NCI-H2029 (cell line): ENCODE data around the gene FGF6.

Experiments used
- DNase-seq: peaks from one replicate; lab custom pipeline; 2025; lab: John Stamatoyannopoulos, UW

The FGF6 gene

DNA sequence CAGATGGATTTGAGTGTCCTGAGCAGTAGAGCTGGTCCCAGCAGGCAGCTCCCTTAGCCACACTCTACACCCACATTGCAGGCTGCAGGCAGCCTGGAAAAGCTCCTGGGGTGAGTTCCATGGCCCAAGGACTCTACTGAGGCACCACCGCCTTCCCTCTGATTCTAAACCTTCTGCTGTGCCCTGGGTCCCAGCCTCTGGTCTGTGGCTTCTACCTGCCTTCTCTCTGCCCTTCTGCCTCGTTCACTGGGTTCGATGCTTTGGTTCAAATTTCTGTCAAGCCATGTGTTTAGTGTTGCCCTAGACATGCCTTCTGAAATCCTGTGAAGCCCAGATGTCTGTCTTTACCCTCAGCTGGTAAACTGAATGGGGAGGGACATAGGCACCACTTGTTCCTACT is 1.5 kb upstream of the FGF6 start:
- no peak for DNase-seq

DNA sequence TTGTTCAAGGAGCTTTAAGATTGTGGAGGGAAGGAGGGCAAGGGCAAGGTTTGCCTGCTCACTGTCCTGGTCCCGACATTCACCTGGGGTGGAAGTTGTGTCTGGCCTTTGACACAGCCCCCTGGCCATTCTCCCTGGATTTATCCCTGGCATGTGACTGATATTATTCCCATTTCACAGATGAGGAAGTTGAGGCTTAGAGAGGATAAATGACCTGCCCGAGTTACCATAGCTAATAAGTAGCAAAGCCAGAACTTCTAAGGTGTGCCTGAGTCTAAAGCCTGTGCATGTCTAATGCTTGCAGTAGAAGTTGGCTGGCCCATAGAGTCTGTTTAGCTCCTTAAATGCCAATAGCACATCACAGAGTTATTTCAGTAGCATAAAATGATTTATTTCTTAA is 720 bp upstream of the FGF6 start:
- DNase-seq = no peak

DNA sequence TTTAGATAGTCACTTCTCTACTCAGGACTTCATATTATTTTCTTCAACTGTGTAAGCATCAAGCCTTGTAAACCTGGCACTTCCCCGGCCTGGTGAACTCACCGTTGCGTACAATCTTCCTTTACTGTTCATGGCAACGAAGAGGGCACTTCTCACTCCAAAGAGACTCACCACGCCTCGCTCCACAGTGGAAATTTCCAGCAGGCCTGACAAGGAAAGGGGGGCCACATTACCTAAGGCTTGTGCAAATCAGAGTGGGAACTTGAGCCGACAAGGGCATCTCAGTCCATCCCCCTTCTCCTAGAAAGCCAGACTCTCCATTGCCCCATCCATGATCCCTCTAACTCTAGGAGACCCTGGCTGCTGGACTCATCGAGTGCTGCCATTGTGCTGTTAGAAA is 1.6 kb downstream of the FGF6 start:
- no peak for DNase-seq

DNA sequence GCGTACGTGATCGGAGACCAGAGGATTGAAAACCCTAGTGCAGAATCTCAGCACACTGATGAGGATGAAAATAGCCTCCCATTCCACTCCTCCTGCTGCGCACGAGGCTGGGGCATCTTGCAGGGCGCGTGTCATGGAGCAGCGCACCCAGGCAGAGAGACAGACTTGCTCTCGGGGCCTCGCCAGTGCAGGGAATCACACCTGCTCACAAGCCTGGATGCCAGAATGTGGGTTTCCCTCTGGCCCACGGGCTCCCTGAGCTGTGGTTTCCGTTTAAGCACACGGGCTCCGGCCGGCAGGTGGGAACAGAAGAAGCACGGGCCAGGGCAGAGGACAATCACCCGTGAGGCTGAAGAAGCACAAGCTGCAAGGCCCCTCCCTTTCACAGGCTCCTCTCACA is 2.0 kb downstream of the FGF6 start:
- DNase-seq = no peak

DNA sequence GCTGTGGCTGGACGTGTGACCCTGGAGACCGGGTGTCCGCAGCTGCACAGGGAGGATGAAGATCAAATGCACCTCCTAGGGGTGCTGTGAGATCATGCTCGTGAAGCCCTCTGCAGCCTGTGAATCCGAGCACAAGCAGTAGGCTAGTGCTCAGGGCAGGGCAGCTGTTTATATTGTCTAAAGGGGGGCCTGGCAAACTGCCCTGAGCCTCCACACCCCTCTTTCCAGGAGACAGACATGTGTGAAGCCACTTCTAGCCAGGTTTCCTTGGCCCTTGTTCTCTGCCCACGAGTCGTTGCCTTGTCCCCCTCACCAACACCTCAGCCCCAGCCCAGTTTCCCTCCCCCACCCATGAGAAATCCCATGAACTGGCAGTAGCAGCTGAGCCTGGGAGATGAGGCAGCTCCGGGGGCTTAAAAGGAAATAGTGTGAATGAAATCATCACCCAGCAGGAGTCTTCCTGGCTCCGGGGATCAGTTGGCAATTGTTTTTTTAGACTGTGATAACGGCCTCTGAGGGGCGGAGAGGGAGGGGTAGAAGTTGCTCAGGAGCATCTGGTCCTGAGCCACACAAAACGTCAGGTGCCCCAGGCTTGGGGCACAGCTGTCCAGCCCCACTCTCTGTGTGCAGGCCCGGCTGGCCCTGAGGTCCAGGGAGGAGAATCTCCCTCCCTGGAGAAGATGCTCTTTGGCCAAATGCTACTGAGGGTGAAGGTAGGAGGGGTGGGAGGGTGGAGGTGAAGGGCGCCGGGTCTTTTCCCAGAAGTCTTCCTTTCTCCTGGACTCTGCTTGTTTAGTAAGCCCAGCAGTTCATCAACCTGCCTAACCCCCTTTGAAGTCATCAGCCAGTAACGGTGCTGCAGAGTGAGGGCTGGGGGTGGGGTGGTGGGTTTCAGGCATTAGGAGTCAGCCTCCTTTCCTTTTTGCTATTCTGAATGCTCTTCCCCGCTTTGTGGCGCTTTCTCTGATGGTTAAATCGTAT is 4.0 kb downstream of the FGF6 start:
- DNase-seq = no peak

GRCh38 chr12:4440187-4440941 is 5.3 kb downstream of the FGF6 start:
- DNase-seq = no peak

DNA sequence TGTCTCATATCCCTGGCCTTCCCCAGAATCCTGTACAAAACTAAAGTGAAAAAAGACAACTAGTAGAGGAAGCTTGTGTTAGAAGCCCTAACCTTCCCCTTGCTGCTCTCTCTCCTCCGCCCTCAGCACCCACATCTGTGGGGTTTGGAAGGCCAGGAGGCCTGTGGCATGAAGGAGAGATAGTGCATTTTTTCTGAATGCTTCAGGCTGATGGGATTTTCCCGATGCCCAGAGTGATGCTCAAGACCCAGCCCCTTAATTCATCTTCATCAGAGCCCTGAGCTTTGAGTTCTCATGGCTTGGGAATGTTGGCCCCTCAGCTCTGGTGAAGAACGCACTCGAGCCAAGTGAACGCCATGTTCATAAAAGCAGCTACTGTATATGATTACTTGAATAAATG is 5.9 kb downstream of the FGF6 start:
- DNase-seq = no peak

GRCh38 chr12:4438834-4439596 is 6.6 kb downstream of the FGF6 start:
- no peak for DNase-seq

- DNase-seq = no peak
Measured at GRCh38 chr12:4435537-4435936, 10.1 kb downstream of the FGF6 start.

- no peak for DNase-seq
Measured at GRCh38 chr12:4434706-4435425, 10.7 kb downstream of the FGF6 start.

DNA sequence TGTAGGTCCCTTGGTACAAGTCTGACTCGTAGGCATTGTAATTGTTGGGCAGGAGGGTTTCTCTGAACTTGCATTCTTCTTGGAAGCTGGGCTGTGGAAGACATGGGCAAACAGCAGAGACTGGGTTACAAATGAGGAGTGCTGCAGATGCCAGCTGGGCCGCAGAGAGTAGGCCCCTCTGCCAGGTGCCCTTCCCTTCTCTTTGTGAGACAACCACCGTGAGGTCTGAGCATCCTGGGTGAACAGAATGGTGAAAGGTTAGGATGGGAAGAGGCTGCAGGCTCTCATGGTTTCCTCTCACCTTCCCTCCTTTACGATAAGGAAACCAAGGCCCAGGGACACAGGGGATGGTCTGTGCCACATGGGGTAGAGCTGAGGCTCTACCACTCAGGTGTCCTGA is 11.3 kb downstream of the FGF6 start:
- DNase-seq = no peak

DNA sequence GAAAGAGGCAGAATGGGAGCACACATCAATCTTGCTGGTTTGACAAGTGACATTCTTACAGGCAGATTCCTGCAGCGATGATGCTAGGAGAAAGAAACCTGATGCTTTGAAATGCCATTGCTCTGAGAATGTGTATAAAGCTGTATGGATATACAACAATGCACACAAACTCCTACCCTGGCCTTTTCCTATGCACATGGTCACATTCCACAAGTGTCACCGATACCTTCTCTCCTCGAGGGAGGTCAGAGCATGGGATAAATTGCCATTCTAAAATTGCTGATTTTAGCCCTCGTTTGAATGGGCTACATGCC is 11.9 kb downstream of the FGF6 start:
- DNase-seq = no peak

- no peak for DNase-seq
Measured at GRCh38 chr12:4432878-4433744, 12.5 kb downstream of the FGF6 start.

GRCh38 chr12:4431866-4432265 is 13.7 kb downstream of the FGF6 start:
- DNase-seq = no peak

- DNase-seq = no peak
Measured at GRCh38 chr12:4431436-4431835, 14.2 kb downstream of the FGF6 start.

- no peak for DNase-seq
Measured at GRCh38 chr12:4424422-4424821, 21.2 kb downstream of the FGF6 start.

DNA sequence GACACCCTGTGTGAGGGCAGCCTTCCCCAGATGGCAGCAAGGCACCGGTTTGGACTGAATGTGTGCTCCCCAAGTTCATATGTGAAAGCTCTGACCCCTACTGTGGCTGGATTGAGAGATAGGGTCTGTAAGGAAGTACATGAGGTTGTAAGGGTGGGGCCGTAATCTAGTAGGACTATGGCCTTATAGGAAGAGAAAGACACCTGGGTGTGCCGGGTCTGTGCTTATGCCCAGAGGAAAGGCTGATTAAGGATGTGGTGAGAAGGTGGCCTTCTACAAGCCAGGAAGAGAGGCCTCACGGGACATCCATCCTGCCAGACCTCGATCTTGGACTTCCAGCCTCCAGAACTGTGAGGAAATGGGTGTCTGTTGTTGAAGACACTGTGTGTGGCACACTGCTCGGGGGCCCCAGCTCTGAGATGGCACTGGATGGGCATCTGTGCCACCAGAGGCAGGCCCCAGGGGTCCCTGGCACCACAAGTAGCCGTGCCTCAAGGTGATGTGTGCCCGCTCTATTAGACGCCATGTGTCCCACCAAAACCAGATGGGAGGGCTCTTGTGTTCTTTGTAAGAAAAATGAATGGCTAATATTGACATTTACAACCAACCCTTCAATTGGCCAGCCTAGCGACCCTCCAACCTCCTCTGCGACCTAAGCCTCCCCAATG is 22.0 kb downstream of the FGF6 start:
- DNase-seq = no peak

DNA sequence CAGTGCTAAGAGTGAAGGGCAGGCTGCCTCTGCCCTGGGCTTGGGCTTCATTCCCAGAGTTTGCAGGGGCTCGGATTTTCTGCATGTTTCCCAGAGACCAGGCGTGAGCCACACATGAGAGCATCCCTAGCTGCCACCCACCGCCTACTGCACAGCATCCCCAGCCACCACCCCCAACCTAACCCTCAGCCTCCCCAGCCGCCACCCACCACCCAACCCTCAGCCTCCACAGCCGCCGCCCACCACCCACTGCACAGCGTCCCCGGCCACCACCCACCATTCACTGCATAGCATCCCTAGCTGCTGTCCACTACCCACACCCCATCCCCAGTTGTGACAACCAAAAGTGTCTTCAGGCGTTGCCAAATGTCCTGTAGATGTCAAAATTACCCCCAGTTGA is 22.6 kb downstream of the FGF6 start:
- DNase-seq = no peak

- peak; percentile 39 for DNase-seq
Measured at GRCh38 chr12:4421590-4422031, 24.0 kb downstream of the FGF6 start.

GRCh38 chr12:4420138-4420670 is 25.4 kb downstream of the FGF6 start:
- no peak for DNase-seq
